Measurements from ENCODE around the gene ZAR1.
"Not testable (repeated sequence)": the region's sequence is repeated elsewhere in the genome, so short reads cannot be mapped to it uniquely, and the experiment has no call there.

ZAR1 gene

GRCh38 chr4:48490012-48490679, at the start of gene ZAR1:
ZAR1 (plus strand) TSS chr4:48490252; CDS start chr4:48490292, 40 bp downstream.
- no peak for TF ChIP-seq CTCF (conservative IDR thresholded peaks at IDR 0.05)
- no peak within 1 kb of the TSS for H3K27ac ChIP-seq

- not testable (repeated sequence) for H3K27ac ChIP-seq
These were observed 49.1 kb upstream of the ZAR1 start for GRCh38 chr4:48440914-48441313.

GRCh38 chr4:48445704-48446103, 44.3 kb upstream of the ZAR1 start:
- no peak overlapping the region for H3K27ac ChIP-seq
- TF ChIP-seq CTCF (conservative IDR thresholded peaks at IDR 0.05) = peak; percentile 84

- H3K27ac ChIP-seq = no peak overlapping the region
- no peak for TF ChIP-seq CTCF (conservative IDR thresholded peaks at IDR 0.05)
These were observed 43.4 kb upstream of the ZAR1 start for GRCh38 chr4:48446642-48447041.

- TF ChIP-seq CTCF (conservative IDR thresholded peaks at IDR 0.05) = no peak
These were observed 40.9 kb upstream of the ZAR1 start for GRCh38 chr4:48449151-48449550.

GRCh38 chr4:48450740-48451139, 39.3 kb upstream of the ZAR1 start:
- no peak for TF ChIP-seq CTCF (conservative IDR thresholded peaks at IDR 0.05)
- no peak overlapping the region for H3K27ac ChIP-seq

More at GRCh38 chr4:48449151-48449550, 40.9 kb upstream of the ZAR1 start:
- no peak overlapping the region for H3K27ac ChIP-seq

- H3K27ac ChIP-seq = not testable (repeated sequence)
These were observed 38.4 kb upstream of the ZAR1 start for GRCh38 chr4:48451656-48452055.

GRCh38 chr4:48454591-48454990, 35.5 kb upstream of the ZAR1 start:
- no peak overlapping the region for H3K27ac ChIP-seq
- no peak for TF ChIP-seq CTCF (conservative IDR thresholded peaks at IDR 0.05)

- no peak overlapping the region for H3K27ac ChIP-seq
- TF ChIP-seq CTCF (conservative IDR thresholded peaks at IDR 0.05) = no peak
These were observed 29.1 kb upstream of the ZAR1 start for GRCh38 chr4:48461000-48461399.

All from VCaP (cell line).